HEK293T (cell line): ENCODE measurements around the gene SYMPK.

Experiments used
- FOXK2 ChIP-seq: fragments of 450-650 bp; IDR thresholded peaks from 2 replicates; pipeline ENCODE4 v1.6.1; 2016; ENCODE audit warnings: mild to moderate bottlenecking
- HDGF ChIP-seq: fragments of 450-650 bp; IDR thresholded peaks from 2 replicates; pipeline ENCODE4 v1.6.1; 2017; ENCODE audit warnings: antibody characterized with exemption, borderline replicate concordance
- LEF1 ChIP-seq: fragments of 450-650 bp; IDR thresholded peaks from 2 replicates; pipeline ENCODE4 v1.6.1; 2017; ENCODE audit warnings: mild to moderate bottlenecking, borderline replicate concordance

DNA sequence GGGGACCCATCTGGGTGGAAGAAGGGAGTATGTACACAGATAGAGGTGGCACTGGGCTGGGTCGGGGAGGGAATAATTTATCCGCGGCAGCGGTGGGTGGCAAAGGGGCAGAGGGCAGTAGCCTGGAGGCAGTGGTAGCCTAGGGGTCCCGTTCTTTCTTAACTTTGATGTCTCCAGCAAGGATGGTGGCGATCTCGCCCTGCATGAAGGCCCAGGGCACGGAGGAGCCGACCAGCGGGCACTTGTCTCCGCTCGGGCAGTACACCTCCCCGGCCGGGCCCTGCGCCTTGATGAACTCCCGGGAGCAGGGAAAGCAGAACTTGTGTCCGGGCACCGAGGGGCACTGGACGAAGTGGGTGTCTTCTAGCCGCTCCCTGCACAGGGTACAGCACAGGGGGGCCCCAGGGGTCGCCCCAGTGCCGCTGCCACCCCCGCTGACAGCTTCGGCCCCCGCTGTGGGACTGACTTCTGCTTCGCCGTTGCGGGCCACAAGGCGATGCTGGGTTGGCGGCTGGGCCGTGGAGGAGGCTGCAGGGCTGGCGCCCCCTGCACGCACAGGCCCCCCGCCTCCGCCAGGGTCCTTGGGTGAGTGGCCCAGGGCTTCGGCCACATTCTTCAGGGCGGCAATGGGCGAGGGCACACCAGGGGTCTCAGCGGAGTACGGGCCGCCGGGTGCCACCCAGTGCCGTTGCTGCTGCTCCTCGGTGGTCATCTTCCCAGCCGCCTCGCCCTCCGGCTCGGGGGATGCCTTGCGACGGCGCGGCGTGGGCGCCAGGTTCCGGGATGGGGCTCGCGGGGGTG lies 21.1 kb upstream of the SYMPK start:
- TF ChIP-seq LEF1 = no peak
- no peak for TF ChIP-seq HDGF
- no peak for TF ChIP-seq FOXK2
